LNCaP clone FGC (cell line): ENCODE data around the gene ATOH1.

Experiments used
- DNase-seq: peaks from one replicate; pipeline ENCODE4 v3.0.0-alpha.2; 2011; ENCODE audit warnings: low read depth
- H3K4me3 ChIP-seq: 2 replicates; pipeline ENCODE4 v1.5.1; 2011; ENCODE audit warnings: mild to moderate bottlenecking, low read depth, low read length, control low read depth
- TF ChIP-seq, protein P1 (sequence below): IDR thresholded peaks from 2 replicates; pipeline ENCODE4 v1.5.1; 2012; ENCODE audit warnings: mild to moderate bottlenecking; ENCODE audit not compliant: control insufficient read depth, insufficient read depth; ENCODE audit errors: extremely low read depth

Gene ATOH1, protein sequence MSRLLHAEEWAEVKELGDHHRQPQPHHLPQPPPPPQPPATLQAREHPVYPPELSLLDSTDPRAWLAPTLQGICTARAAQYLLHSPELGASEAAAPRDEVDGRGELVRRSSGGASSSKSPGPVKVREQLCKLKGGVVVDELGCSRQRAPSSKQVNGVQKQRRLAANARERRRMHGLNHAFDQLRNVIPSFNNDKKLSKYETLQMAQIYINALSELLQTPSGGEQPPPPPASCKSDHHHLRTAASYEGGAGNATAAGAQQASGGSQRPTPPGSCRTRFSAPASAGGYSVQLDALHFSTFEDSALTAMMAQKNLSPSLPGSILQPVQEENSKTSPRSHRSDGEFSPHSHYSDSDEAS

DNA sequence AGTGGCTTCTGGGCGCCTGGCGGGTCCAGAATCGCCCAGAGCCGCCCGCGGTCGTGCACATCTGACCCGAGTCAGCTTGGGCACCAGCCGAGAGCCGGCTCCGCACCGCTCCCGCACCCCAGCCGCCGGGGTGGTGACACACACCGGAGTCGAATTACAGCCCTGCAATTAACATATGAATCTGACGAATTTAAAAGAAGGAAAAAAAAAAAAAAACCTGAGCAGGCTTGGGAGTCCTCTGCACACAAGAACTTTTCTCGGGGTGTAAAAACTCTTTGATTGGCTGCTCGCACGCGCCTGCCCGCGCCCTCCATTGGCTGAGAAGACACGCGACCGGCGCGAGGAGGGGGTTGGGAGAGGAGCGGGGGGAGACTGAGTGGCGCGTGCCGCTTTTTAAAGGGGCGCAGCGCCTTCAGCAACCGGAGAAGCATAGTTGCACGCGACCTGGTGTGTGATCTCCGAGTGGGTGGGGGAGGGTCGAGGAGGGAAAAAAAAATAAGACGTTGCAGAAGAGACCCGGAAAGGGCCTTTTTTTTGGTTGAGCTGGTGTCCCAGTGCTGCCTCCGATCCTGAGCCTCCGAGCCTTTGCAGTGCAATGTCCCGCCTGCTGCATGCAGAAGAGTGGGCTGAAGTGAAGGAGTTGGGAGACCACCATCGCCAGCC, at the start of gene ATOH1:
Gene ATOH1 (plus strand): TSS at position 422 of the 663 bp plus-strand sequence. CDS start 174 bp downstream, at position 596.
- DNase-seq, result no peak
- TF ChIP-seq, protein P1, sequence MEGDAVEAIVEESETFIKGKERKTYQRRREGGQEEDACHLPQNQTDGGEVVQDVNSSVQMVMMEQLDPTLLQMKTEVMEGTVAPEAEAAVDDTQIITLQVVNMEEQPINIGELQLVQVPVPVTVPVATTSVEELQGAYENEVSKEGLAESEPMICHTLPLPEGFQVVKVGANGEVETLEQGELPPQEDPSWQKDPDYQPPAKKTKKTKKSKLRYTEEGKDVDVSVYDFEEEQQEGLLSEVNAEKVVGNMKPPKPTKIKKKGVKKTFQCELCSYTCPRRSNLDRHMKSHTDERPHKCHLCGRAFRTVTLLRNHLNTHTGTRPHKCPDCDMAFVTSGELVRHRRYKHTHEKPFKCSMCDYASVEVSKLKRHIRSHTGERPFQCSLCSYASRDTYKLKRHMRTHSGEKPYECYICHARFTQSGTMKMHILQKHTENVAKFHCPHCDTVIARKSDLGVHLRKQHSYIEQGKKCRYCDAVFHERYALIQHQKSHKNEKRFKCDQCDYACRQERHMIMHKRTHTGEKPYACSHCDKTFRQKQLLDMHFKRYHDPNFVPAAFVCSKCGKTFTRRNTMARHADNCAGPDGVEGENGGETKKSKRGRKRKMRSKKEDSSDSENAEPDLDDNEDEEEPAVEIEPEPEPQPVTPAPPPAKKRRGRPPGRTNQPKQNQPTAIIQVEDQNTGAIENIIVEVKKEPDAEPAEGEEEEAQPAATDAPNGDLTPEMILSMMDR, result no peak
- peak within 1 kb of the TSS; percentile 47 for H3K4me3 ChIP-seq

DNA sequence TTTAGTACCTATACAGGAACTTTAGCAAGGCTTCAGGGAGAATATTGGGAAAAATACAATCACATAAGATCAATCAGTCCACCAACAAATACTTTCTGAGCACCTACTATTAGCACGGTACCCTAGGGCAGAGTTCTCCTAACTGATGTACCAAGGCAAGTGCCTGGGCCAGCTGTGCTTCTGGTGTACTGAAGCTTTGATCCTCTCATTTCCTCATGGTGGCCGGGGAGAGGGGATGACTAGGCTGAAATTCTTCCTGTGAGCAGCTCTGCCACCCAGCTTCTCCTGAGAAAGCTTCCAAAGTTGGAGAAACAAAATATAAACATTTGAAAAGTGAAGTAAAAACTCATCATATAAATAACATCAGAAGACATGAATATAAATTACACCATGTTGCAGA, 49.3 kb upstream of the ATOH1 start:
- no peak overlapping the region for H3K4me3 ChIP-seq
- TF ChIP-seq, protein P1, result no peak
- no peak for DNase-seq

DNA sequence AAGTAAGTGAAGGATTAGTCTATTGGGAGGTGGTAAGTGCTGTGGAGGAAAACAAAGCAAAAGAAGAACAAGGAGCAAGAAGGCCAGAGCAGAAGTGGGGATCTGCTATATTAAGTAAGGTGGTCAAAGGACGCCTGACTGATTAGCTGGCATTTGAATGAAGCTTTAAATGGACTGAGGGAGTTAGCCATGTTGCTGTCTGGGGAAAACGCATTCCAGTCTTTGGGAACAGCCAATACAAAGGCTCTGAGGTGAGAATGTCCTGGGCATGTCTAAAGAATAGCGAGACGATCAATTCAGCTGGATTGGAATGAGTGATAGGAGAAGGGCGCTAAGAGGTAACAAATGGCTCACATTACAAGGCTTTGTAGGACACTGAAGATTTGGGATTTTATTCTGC, 48.5 kb upstream of the ATOH1 start:
- DNase-seq, result no peak
- TF ChIP-seq, protein P1, result no peak
- H3K4me3 ChIP-seq, result no peak overlapping the region

DNA sequence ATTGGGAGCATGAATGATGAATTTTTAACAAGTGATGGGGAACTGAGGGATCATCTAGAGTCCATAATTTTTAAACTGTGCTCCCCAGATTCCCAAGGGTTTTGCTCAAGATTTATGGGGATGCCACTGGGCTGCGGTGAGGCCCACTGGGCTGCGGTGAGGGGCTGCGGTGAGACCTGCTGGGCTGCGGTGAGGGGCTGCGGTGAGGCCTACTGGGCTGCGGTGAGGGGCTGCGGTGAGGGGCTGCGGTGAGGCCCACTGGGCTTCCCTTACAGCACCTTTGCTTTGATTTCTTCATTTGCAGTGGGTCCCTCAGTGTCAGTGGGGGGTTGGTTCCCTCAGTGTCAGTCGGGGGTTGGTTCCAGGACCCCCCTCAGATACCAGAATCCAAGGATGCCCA, 47.4 kb upstream of the ATOH1 start:
- TF ChIP-seq, protein P1, result no peak
- no peak overlapping the region for H3K4me3 ChIP-seq
- no peak for DNase-seq

DNA sequence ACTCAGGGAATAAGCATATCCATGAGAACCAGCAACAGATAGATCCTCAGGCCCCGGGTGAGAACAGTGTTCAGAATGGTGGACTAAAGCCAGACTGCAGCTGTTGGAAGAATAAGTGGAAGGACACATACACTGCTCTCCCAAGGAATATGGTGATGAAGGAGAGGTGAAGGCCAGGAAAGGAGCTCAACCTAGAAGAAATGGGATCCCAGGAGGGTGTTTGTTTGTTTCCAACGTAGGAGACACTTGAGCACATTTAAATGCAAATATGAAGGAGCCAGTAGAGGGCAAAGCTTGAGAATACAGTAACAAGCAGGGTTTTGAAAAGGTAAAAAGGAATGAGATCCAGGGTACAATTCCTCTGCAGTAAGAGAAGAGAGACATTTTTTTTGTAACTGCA, 42.4 kb upstream of the ATOH1 start:
- DNase-seq, result no peak
- TF ChIP-seq, protein P1, result no peak
- no peak overlapping the region for H3K4me3 ChIP-seq

DNA sequence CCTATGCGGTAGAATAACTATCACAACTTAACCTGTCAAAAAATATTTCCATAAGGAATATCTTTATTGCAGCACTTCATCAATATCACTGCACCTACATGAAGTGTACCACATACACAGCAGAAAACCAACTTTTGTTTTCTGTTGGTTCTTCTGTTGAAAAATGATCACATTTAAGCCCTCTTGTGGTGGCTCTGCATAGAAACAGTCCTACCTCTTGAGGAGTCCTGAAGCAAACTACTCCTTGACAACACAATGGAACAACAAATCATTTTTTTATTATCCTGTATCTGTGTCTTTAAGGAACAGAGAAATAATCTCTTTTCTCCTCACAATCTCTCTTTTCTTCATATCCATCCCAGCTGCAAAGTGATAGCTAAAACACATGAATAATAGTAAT, 39.8 kb upstream of the ATOH1 start:
- TF ChIP-seq, protein P1, result peak; percentile 56
- peak; percentile 10 for DNase-seq

DNA sequence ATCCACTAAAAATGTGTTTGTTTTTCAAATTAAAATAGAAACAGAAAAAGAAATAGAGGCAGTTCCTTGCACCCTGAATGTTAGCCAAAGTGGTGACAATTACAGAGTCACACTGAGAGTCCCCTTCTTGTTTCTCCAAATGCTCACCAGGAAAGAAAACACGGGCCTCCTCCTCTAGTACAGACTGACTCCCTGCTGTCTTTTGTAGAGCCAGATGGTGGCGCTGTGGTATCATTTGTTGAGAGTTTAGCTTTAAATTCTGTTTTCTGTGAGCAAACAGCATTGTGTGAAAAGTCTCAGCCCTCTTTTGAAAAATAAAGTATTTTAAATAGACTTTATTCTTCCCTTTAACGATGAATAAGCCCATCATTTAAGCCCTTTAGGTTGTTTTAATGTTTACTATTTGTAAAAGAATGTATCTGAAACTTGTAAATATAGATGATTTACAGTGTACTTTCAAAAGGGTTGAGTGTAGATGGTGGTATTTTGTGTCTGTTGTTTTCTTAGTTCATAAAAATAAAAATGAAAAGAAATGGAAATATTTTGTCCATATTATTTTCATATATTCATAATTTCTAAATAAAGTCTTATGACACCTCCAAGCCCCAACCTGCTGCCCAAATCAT, 36.9 kb upstream of the ATOH1 start:
- H3K4me3 ChIP-seq, result no peak overlapping the region
- peak; percentile 35 for DNase-seq
- TF ChIP-seq, protein P1, result peak; percentile 94

More for the DNA sequence above, 39.8 kb upstream of the ATOH1 start:
- no peak overlapping the region for H3K4me3 ChIP-seq
